GM19035 (cell line): ENCODE results near the gene C5orf15.
A peak's percentile ranks its signal among the peaks of the same experiment; 100 is the strongest.
"Not testable (repeated sequence)": the region's sequence is repeated elsewhere in the genome, so short reads cannot be mapped to it uniquely, and the experiment has no call there.

ENCODE experiments used
- ATAC-seq: cut with Tn5 transposase; IDR thresholded peaks from one replicate; pipeline ENCODE4 v1.9.1; 2021; ENCODE audit not compliant: unreplicated experiment

The C5orf15 gene

DNA sequence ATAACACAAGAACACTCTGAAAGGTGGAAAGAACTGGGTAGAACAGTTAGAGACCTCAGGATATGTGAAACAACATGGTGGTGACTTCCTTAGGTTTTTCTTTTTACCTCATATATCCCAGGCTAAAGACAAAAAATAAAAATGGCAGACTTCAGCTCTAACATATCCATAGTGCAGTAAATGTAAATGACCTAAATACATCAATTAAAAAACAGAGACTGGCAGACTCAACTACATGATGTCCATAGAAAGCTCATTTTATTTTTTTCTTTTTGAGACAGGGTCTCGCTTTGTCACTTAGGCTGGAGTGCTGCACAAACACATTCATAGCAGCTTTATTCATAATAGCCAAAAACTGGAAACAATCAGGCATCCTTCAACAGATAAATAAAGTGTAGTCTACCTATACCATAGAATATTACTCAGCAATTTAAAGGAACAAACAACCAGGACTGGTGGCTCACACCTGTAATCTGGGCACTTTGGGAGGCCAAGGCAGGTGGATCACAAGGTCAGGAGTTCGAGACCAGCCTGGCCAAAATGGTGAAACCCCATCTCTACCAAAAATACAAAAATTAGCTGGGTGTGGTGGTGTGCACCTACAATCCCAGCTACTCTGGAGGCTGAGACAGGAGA is 4.8 kb downstream of the C5orf15 start:
- ATAC-seq: no peak

DNA sequence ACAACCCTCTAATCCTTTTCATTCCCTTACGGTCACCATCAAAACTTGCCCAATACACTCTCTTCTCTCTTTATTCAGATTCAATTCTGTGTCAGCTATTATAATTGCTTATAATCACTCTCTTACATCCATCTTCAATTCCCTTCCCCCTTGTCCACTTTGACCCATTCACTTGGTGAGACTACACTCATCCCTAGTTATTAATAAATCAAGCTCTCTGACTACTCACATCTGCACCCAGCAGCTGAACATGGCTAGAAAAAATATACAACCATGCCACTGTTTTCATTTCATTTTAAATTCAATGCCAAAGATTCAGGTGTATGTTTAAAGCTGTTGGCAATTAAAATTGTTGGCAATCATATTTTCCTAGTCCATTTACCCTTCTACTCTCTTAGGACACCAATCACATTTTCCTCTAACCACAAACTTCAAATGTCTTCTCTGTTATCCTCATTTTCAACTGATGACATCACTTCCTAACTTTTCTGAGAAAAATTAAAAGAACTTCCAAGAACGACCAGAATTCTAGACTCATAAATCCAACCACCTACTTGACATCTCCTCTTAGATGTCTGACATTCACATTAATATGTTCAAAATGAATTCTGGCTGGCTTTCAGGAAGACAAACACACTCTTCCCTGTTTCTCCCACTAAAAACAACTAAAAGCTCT is 5.5 kb downstream of the C5orf15 start:
- no peak for ATAC-seq

DNA sequence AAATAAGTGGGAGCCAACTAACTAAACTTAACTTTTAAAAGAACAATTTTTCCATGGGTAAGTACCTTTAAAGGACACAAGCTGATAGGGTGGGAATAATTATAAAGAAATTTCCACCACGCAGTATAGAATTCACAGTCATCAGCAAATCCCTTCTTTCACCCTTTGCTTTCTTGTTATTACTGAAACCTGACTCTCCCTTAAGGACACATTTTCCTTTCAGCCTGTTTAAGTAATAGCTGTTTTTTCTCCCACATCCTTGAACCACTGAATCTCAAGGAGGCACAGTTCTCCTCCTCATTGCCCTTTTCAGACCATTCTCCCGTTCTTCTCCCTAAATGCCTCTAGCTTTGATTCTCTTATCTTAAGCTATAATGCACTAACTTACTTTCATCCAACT is 6.3 kb downstream of the C5orf15 start:
- no peak for ATAC-seq

DNA sequence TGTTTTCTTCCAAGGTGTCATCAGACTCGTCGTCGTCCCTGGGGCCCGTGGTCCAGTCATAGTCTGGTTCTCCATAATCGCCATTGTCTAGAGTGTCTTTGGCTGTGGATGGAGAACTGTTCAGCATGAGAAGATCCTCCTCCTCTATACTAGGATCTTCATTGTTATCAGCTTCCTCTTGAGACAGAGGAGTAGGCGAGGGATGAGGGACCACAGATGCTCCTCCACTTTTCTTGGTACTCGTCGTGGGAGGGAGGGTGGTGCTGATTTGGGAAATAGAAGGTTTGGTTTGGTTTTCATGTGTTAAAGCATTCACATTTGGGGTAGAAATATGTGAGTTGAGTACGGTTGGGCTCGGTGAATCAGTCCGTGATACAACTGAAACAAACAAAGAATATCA is 8.8 kb downstream of the C5orf15 start:
- ATAC-seq: no peak

DNA sequence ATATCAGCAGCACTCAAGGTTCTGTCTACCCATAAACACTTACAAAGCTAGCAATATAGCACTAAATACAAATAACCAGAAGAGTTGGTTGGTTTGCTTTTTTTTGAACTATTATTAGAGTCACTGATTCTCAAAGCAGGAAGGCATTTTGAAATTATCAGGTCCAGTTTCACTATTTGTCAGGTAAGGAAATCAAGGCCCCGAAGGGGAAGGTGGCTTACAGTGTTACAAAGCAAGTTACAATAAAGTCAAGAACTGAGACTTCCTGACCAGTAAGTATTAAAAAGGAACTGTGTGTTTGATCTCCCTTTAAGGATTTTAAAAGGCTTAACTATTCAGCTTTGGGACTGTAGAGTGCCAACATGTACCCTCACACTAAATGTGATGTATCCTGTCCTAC is 10.8 kb downstream of the C5orf15 start:
- peak; percentile 75 for ATAC-seq

DNA sequence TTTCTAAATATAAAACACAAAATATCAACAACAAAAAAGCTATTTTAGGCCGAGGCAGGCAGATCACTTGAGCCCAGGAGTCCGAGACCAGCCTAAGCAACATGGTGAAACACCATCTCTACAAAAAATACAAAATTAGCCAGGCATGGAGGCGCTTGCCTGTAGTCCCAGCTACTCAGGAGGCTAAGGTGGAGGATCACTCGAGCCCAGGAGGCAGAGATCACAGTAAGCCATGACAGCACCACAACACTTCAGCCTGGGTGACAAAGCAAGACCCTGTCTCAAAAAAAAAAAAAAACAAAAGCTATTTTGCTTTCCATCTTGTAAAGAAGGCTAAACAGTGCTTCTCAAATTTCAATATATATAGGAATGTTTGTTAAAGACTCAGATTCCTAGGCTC is 11.3 kb downstream of the C5orf15 start:
- peak; percentile 12 for ATAC-seq

DNA sequence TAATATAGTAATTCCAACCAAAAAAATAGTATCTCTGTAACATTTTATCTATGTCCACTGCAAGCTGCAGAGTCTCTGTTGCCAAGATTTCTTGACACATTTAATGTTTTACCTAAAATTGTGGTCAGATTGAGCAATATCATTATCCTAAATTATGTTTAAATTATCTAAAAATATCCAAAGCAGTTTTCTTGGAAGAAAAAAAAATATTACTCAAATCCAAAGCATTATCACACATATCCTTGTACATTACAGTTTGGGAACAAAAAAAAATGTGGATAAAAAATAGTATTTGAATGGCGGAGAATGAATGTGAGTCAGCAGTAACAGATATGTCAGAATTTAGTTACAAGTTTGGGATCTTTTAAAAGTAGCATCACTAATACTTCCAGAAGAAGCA is 12.2 kb downstream of the C5orf15 start:
- not testable (repeated sequence) for ATAC-seq

DNA sequence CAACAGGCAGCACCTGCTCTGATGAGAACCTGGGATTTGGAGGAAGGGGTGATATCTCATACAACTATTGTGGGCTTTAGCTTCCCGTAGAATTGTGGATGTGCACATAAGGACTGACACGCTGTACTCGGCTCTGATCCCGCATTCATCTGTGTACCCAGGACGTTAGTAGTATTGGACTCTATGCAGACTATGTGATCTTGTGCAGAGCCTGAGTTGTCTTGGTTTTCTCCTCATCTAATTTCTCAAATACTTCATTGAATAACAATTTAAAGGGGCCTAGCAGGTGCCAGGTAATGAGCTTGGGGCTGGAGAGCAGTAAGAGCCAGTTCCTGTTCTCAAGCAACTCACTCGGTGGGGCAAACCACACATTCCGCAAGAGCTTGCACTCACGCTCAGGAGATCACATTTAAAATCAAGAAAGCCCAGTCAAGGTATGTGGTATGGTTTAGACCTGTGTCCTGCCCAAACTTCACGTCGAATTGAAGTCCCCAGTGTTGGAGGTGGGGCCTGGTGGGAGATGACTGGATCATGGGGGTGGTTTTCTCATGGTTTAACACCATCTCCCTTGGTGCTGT is 14.8 kb downstream of the C5orf15 start:
- ATAC-seq: no peak

DNA sequence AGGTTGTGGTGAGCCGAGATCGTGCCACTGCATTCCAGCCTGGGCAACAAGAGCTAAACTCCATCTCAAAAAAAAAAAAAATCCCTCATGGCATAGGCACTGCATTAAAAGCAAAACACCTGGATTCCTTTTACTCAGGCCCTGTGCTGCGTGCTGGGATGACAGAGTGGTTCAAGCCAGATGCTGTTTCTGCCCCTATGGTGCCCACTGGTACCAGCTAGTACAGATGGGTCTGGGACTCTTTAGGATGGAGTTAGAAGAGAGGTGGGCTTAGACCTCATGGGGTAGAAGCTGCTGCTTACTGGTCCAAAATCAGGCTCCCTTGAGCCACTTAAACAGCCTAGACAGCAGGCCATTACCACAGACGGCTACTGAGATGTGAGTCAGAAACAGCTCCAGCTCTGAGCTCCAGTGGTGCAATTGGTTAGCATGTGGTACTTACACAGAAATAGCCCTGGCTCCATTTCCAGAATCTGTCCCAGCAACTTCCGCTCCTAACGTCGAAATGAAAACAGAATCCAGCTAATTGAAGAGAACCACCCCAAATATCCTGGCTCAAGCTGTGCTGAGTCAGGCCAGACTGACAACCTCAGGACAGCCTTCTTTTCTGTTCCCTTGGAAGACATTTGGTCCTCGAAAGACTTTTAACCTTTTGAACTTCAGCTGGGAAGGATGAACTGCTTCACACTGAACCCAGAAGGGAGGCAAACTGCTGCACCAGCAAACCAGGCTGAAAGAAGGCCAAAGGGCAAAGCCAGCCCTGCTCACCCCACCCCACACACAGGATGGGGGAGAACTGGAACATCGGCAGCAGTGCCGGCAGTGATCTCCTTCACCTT is 15.5 kb downstream of the C5orf15 start:
- no peak for ATAC-seq

DNA sequence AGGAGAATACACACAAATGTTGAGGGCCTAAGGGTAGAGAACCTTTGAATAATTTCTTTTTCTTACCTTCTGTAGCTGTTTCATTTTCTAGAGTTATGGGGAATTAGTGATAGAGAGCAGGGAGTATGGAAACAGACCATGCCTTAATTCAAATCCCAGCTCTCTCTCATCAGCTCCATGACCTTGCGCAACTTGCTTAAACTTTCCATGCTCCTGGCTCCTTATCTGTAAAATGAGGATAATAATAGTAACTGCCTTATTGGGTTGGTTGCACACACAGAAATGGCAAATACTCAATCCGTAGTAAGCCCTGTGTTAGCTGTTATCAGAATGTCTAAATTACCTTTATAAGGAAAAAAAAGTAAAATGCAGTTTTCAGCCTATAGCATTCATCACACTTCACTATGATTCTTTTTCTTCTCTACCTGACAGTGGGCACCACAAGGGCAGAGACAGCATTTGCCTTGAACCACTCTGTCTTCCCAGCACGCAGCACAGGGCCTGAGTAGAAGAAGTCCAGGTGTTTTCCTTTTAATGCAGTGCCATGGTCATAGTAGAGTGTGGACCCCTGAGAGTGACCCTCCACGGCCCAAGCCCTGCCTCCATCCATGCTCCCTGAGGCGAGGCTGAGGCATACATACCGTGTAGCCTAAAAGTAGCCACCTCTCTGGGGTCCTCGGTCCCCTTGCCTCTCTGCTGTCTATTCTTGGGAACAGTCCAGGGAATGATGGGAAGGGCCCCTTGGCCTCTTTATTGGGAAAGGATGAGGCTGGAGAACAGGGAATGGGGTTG is 17.4 kb downstream of the C5orf15 start:
- no peak for ATAC-seq

DNA sequence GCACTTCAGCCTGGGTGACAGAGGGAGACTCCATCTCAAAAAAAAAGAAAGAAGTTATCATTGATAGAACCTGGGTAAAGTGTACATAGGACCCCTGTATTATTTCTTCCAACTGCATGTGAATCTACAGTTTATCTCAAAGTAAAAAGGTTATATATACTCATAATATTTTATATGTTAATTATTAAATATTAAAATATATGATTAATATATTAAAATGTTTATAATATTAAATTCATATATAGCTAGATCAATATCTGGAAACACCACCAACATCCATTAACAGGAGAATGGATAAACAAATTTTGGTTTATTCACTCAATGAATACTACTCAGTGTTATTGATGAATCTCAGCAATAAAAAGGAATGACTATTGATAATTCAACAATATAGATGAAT is 19.7 kb downstream of the C5orf15 start:
- ATAC-seq: no peak

DNA sequence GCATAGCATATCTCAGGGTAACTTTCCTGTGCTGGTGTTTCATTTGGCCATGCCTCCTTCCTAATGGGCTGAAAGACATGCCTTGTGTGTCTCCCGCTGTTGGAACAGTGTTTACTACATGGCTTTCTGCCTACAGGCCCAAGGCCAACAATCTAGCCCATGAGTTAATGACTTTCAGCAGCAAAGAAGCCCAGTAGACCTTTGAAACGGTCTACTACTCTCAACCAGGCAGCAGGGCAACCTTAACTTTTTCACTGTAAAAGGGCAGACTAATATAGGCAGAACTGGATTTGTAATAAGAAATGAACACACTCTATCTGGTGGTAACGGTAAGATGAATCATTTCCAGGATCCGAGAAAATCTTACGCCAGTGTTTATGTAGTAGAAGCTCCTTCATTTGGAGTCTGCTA is 21.0 kb downstream of the C5orf15 start:
- no peak for ATAC-seq

DNA sequence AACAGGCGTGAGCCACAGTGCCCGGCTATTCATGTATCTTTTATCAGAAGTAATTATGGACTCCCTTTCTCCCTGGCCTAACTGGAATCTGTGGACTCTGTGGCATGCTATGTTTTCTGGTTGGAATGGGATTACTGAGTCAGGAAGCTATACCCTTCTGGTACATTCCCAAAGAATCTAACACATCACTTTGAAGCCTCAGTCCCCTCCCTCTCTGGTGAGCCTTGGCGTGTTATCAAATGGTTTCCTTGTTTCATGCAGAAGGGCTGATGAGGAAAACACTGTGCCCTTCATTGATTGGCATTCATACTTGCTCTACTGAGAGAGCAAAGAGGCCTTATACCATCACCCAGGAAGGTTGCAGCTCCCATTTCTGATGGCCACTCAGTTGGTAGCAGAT is 22.9 kb downstream of the C5orf15 start:
- ATAC-seq: no peak

DNA sequence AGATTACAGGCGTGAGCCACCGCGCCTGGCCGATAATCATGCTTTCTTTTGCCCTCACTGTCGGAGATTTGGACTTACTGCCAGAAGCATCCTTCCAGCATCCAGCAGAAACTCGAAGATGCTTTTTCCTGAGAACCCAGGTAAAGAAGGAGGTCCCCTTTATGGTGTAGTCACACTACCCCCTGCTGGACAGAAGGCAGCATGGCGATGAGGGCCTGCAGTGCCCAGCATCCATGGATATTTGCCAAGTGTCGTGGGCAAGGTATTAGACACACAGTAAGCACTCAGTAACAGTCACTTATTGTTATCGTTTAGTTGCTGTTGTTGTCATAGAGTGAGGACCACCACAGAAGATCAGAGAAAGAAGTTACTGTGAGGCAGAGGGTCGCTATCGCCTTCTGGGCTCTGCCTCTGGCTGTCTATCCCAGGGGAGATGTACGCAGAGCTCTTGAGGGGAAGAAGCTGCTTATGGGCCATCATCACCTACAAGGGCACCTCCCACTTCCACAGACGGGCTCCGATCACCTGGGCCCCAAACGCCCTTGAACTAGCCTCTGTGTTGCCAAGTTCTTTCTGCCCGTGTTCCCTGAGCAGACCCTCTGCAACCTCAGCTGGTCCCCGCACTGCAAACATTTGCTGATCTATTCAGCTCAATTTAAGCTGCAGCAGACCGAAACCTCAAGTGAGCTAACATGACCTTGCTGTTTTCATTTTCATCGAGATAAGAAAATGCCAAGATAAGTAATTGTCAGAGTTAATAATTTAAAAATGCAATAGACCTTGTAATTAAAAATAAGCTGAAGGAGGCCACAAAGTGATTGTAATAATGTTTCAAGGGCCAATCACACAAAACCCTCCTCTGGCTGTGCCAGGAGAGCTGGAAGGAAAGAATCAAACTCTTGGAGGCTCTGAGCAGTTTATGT is 23.9 kb downstream of the C5orf15 start:
- ATAC-seq: no peak

DNA sequence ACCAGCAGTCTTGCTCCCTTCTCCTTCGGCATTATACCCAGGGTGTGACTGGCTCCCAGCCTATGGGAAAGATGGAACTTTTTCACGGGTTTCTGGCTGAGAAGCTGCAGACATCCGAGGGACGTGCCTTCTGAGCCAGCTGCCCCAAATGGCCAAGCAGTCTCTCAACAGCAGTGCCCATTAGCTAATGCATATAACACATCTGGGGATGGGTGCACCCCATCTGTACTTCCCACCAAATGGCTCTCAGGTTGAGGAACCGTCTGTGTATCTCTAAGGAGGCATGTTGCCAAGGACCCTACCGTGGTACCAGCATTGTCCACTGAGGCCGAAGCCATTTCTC is 25.0 kb downstream of the C5orf15 start:
- no peak for ATAC-seq

DNA sequence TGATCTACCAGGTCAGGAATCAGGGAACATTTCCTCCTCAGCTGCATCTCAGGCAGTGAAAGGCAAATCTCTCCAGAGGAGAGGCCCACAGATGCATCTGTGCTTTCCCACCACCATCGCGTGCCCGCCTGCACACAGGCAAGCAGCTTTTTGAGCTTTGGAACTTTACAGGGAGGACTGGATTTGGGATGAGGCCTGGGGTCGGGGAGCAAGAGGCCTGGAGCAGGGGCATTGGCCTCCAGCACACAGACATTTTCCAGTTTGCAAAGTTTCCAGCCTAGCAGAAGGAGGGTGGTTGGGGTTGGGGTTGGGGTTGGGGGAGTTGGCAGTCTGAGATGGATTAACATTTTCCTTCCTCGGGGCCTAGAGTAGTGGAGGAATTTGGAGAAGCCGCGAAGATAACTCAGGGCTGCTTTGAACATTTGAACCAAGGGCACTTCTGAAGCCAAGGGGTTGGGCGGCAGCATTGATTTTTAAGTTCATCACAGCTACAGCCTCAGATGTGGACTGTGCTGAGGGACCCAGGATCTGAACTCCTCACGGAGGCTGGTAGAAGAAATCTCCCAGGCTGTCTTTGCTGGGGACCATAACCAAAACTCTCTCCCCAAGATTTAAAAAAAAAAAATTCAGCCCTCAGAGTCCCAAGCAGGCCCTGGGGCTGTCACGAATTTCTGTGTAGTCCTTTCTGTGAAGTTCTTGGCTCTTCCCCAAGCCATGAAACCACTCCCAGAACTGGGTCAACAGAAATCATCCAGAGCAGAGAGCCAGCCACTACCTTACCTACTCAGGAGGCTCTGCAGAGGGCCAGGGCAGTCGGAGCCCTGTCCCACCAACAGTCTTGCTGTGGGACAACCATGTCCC is 25.6 kb downstream of the C5orf15 start:
- ATAC-seq: no peak

DNA sequence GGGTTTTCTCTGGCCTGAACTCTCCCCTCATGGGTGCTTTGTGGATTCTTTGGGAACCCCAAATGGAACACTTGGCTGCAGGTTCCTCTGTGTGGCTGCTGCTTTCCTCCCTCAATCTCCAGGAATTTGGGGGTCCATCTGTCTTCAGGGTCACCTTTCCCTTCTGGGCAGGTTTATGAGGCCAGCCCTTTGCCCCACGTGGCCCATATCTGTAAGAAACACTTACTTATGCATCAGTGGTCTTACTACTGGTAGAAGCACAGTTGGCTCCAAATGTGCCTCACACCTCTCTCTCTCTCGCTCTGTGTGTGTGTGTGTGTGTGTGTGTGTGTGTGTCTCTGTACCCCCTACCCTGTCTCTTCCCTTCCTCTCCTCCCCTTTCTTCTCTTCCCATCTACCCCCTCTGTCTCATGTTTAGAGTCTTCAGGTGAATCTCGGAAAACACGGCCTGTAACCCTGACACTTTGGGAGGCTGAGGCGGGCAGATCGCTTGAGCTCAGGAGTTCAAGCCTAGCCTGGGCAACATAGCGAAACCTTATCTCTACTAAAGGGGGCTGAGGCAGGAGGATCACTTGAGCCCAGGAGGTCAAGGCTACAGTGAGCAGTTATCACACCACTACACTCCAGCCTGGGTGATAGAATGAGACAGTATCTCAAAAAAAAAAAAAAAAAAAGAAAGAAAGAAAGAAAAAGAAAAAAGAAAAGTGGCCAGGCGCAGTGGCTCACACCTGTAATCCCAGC is 26.8 kb downstream of the C5orf15 start:
- no peak for ATAC-seq

DNA sequence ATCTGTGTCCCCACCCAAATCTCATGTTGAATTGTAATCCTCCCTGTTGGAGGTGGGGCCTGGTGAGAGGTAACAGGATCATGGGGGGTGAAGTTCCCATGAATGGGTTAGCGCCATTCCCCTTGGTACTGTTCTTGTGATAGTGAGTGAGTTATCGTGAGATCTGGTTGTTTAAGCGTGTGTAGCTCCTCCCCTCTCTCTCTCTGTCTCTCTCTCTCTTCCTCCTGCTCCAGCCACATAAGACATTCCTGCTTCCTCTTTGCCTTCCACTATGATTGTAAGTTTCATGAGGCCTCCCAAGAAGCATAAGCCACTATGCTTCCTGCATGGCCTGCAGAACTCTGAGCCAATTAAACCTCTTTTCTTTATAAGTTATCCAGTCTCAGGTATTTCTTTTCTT is 28.8 kb downstream of the C5orf15 start:
- ATAC-seq: no peak
